ENCODE measurements around the gene PPP1R15A.

DNA sequence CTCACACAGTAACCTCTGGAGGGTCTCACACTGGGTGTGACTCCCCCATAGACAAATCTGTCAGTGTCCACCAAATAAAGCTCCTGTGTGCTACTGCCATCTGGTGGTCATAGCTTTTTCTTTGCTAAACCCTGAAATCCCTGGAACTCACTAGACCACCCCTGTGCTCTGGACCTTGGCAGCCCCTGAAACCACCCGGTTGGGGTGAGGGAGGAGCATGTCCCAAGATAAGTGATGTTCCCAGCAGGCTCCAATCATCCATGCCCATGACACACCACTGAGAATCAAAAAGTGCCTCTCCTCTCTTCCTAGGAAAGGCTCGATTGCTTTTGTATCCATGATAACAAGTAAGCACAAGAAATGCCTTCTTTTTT is 29.4 kb upstream of the PPP1R15A start:
- TF ChIP-seq, protein P1, sequence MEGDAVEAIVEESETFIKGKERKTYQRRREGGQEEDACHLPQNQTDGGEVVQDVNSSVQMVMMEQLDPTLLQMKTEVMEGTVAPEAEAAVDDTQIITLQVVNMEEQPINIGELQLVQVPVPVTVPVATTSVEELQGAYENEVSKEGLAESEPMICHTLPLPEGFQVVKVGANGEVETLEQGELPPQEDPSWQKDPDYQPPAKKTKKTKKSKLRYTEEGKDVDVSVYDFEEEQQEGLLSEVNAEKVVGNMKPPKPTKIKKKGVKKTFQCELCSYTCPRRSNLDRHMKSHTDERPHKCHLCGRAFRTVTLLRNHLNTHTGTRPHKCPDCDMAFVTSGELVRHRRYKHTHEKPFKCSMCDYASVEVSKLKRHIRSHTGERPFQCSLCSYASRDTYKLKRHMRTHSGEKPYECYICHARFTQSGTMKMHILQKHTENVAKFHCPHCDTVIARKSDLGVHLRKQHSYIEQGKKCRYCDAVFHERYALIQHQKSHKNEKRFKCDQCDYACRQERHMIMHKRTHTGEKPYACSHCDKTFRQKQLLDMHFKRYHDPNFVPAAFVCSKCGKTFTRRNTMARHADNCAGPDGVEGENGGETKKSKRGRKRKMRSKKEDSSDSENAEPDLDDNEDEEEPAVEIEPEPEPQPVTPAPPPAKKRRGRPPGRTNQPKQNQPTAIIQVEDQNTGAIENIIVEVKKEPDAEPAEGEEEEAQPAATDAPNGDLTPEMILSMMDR (IDR thresholded peaks at IDR 0.05 in 4 of 5, conservative IDR thresholded peaks at IDR 0.05 in 1 of 5), result peak; percentile 70 to 93 (median 86)
- no peak for TF ChIP-seq POLR2A (IDR thresholded peaks at IDR 0.05)

Measured in gastrocnemius medialis (tissue), 4 donors.